ENCODE data around the gene RALA. TPM values are rescaled to one million over a fixed set of nuclear protein-coding genes. Genes with fewer than 3 reads are reported as not detected.
"Not testable (repeated sequence)": the region's sequence is repeated elsewhere in the genome, so short reads cannot be mapped to it uniquely, and the experiment has no call there.

Gene RALA
- polyA plus RNA-seq, 1 donor = 45.9 TPM

DNA sequence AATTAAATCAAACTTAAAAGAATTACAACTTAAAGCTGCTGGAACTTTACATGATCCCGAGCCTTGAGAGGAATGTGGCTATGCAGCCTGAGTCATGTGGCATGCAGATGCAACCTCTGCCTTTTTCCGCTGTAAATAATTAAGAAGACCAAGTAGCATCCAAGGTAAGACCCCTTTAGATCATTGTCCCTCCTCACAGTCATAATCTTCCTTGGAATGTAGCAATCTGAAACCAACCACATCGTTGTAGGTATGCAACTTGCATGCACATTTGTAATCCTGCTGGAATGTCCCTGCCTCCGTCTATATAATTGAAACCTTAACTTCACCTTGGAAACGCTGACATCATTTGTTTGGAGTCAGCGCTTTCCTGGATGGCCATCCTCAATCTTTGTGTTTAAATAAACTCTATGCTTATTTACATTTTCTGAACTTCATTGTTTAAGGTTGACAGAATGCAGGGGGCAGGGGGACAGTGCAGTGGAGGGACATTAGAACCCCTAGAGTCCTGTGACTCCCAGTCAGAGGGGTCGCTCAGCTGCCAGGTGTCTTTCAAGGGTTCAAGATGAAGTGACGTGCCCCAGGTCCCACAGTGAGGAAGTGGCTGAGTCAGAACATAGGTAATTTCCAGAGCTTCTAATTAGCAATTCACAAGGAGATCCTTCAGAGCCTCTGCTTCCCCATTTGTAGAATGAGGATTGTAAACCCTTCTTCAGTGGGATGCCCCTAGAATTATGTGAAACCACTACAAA lies 110.7 kb downstream of the RALA start:
- peak; percentile 50 for DNase-seq

DNA sequence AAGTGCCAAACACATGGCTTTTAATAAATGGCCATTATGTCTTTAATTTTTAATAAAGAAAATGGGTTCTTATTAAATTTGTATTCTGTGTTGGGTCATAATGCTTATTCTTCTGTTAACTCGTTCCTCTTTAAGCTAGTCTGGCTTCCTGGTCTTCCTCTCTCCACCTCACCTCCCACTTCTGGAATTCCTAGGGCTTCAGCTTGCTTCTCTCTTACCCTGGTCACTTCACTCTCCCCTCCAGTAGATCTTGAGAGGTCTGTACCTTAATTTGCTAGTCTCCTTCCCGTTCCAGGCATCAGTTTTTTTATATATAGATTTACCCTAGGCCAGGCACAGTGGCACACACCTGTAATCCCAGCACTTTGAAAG lies 111.2 kb downstream of the RALA start:
- DNase-seq = no peak

DNA sequence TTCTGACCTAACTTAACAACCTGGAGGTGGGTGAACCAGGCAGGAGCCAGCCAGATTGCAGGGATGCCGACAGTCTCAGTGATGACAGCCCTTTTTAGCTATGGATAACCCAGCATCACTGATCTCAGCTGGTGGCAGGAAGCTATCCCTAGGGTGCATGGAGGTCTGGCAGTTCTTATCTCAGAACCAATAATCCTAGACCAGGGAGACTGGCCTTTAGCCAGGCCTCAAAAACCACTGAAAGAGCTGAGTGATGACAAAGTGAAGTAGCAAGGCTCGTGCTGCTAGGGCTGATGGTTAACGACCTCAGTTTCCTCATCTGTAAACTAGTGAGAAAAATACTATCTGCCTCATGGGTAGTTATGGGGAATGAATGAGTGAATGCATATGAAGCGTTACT lies 112.5 kb downstream of the RALA start:
- no peak for DNase-seq

DNA sequence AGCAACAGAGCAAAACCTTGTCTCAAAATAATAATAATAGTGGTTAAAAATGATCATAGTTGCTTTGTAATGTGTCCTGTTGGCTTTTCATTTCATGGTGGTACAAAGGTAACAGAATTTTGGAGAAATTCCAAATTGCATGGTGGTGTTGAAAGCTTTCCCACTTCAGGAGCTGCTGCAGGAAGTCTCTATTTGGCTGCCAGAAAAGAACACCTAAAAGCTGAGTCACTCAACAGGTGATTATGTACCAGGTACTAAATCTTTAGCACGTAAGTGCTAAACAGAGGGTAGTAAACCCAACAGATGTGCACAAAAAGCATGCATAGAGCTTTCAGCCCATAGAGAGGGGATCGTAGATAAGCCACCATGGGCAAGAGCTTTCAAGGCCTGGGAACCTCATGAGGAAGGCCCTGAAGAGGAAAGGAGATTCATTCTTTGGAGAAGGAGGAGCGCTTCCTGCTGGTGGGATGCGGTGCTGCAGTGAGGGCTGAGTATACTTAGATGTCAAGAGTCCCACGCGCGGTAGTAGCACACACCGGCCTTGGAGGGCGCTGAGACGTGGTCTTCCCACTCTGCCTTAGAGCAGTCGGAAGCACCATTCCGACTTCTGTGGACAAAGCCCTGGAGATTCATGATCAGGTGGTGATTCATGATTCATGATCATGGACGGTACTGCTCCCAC lies 118.7 kb downstream of the RALA start:
- DNase-seq = no peak

DNA sequence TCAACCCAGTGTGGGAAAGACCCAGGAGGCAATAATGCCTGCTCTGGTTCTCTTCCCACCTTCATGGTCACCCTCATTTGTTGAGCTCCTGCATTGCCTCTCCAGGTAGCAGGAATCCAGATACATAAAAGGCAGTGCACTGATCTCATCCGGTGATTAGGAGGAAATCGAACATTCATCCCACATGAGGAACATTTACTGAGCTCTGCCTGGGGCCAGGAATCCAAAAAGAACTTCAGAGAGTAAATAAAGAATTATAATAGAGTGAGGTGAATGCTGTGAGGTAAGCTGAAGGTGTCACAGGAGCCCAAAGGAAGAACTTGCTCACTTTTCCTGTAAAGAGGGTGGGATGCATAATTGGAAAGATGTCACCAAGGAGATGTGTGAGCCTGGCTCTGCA lies 121.2 kb downstream of the RALA start:
- DNase-seq = no peak

DNA sequence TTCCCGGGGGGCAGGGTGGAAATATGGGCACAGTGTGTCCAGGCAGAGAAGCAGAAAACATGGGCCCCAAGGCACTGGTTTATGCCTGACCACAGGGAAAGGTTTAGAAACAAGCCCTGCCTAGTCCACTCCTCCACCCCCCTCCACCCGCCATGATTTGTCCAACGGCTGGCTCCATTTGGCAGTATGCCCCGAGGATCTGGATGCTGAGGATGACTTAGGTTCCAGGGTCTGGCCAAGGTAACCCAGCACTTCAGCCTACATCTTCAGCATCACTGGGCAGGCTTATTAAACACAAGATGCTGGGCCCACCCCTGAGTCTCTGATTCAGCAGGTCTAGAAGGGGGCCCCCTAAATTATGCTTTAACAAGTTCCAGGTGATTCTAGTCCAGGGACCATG lies 121.9 kb downstream of the RALA start:
- DNase-seq = no peak

DNA sequence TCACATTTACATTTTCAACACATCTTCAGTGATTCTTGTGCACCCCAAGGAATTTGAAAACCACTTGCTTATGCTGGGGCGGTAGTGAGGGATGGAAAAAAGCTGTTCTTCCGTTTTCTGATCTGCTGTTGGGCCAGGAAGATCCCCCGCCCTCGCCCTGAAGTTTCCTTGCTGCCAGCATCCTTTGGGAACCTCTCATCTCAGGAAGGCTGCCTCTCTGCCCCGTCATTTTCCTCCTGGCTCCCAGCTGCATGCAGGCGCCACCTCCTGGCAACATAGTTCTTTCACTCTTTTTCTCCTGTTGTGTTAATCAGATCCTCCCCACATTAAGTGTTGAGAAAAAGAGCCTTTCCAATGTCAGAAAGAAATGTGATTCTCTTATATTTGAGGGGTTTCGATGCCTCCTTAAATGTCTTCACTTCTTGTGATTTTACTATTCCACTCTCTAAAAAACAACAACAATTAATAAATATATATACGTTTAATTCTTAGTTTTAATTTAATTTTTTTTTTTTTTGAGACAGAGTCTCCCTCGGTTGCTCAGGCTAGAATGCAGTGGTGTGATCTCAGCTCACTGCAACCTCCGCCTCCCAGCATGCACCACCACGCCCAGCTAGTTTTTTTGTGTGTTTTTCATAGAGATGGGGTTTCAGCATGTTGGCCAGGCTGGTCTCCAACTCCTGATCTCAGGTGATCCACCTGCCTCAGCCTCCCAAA lies 122.9 kb downstream of the RALA start:
- DNase-seq = peak; percentile 87

DNA sequence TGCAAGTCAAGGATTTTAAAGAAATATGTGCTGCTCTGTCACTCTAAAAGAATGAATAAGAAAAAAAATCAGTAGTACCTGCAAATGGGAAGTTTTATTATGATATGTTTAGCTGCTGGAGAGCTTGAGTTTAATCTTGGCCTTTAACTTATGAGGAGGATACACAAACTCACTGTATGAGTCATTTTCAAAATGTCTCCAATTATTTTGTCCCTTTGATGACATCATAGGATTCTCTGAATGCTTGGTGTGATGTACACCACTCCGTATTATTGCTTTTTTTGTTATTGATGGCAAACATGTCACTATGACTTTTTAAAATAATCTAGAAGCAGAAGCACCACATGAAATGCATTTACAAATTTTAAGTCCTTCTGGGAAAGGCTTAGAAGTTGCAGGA lies 125.8 kb downstream of the RALA start:
- no peak for DNase-seq

DNA sequence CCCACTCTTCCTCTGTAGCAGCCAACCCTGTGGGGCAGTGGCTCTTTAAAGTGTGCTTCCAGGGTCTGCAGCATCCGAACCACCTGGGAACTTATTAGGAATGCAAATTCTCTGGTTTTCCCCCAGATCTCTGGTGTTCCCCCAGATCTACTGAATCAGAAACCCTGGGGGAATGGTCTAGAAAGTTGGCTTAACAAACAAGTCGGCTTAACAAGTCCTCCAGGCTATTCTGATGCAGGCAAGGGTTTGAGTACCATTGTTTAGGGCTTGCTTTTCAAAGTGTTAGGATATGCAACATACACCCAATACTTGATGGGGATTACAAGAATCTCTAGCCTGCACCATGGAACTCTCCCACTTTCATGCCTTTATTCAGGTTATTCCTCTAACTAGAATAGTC lies 126.3 kb downstream of the RALA start:
- no peak for DNase-seq

DNA sequence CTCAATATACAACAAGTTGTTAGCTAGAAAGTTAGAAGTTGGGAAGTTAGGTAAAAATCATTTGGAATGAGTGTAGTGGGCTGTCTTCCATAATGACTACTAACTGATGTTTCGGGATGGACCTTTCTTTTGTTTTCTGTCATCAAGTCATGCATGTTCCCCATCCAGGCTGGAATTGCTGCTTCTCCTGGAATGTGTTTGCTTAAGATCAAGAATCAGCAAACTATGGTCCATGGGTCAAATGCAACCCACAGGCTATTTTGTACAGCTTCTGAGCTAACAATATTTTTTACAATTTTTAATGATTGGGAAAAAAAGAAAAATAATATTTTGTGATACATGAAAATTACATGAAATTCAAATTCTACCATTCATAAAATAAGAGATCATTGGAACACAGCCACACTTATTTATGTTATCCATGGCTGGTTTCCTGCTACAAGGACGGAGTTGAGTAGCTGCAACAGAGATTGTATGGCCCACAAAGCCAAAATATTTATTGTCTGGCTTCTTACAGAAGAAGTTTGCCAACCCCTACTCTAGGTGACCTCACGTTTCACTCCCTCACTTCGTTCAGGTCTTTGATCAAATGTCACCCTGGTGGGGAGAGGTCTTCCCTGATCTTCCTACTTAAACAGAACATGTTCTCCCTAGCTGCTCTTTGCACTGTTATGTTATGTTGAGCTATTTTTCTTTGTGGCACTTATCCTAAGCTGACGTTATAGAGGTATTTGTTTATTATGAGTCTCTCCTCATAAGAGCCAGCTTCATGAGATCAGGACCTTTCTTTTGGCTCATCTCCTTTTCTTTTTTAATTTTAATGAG lies 127.1 kb downstream of the RALA start:
- no peak for DNase-seq

DNA sequence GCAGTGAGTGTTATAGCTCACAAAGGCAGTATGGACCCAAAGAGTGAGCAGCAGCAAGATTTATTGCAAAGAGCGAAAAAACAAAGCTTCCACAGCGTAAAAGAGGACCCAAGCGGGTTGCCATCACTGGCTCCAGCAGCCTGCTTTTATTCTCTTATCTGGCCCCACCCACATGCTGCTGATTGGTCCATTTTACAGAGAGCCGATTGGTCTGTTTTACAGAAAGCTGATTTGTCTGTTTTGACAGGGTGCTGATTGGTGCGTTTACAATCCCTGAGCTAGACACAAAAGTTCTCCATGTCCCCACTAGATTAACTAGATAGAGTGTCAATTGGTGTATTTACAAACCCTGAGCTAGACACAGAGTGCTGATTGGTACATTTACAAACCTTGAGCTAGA lies 129.9 kb downstream of the RALA start:
- not testable (repeated sequence) for DNase-seq

DNA sequence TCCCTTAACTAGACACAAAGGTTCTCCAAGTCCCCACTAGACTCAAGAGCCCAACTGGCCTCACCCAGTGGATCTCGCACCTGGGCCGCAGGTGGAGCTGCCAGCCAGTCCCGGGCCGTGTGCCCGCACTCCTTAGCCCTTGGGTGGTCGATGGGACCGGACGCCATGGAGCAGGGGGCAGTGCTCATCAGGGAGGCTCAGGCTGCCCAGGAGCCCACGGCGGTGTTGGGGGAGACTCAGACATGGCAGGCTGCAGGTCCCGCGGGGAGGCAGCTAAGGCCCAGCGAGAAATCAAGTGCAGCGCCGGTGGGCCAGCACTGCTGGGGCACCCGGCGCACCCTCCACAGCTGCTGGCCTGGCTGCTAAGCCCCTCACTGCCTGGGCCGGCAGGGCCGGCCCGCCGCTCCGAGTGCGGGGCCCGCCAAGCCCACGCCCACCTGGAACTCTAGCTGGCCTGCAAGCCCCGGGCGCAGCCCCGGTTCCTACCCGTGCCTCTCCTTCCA lies 130.5 kb downstream of the RALA start:
- no peak for DNase-seq

DNA sequence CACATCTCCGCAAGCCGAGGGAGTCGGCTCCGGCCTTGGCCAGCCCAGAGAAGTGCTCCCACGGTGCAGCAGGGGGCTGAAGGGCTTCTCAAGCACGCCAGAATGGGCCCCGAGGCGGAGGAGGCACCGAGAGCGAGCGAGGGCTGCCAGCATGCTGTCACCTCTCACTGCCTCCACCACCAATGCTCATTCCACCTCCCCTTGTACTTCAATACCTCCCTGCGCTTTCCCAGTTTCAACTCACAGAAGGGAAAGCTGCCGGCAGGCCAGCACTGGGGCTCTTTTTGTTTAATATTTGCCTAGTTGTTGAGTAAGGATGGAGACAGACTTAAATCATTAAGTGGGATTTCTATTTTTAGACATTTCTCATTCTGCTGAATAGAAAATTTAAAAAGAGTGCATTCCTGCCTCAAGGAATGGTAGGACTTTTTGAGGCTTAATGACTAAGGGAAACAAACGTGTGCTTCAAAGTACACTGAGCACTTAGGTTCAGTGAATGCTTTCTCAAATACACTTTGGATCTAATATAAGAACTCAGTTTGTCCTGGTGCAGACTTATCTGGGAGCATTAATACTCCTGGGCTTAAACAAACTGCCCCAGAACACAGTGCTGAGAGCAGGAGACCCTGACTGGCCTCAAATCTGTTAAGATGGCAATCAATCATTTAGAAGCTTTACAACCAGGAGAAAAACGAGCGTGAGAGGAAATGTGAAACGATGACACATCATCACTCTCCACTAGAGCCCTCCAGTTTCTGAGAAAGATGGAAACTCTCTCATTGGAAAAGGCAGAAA lies 131.2 kb downstream of the RALA start:
- DNase-seq = peak; percentile 30

DNA sequence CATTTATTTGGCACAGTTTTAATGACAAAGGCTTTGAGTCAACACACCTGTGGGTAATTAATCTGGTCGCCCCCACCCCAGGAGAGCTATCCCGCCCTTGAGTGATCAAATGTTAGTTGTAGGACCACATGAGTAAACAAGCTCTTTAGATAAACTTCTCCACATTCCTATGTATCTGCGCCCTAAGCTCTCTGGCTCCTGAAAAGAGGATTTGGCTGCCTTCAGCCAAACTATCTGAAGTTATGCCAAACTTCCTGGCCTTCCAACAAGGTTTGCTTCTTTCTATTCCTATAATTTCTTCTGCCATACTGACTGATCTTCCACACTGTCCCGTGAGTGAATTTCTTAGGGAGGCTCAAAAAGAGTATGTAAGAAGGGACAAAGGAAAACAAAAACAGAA lies 134.2 kb downstream of the RALA start:
- DNase-seq = no peak

Other genes starting within 250 kb of the RALA start
- gene YAE1, start 57.2 kb upstream of the RALA start, polyA plus RNA-seq (ENCODE audit: insufficient read length) = 20.9 TPM

Measured in hindlimb muscle (tissue), 1 donor.